ENCODE measurements around the gene ZNF791. TPM values are rescaled to one million over a fixed set of nuclear protein-coding genes. Genes with fewer than 3 reads are reported as not detected.

The ZNF791 gene
- total RNA-seq, 1 donor from 2014 or later: 60.7 TPM

DNA sequence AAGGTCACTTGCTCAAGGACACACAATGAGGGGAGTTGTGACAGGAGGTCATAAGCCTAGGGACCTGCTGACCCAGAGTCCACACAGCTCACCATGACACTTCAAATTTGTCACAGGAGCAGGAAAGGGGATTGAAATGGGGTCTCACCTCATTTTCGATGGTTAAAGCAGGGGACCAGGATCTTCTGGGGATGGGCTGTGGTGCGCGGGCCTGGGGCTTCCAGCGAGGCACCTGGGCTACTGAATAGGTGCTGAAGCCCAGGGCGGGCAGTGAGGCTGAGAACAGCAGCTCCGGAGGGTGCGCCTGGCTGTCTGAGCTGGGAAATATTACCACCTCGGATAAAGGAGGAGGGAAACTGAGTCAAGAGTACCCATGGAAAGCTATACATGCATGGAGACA, 44.8 kb downstream of the ZNF791 start:
- H3F3A ChIP-seq (ENCODE audit: low read depth): no peaks in the 10 kb centered on the region
- H3K9me3 ChIP-seq (ENCODE audit: low read depth): no peaks in the 10 kb centered on the region
- H3K4me2 ChIP-seq: no peak overlapping the region
- H2AFZ ChIP-seq (replicated peaks): no peak overlapping the region
- TF ChIP-seq, protein P1, sequence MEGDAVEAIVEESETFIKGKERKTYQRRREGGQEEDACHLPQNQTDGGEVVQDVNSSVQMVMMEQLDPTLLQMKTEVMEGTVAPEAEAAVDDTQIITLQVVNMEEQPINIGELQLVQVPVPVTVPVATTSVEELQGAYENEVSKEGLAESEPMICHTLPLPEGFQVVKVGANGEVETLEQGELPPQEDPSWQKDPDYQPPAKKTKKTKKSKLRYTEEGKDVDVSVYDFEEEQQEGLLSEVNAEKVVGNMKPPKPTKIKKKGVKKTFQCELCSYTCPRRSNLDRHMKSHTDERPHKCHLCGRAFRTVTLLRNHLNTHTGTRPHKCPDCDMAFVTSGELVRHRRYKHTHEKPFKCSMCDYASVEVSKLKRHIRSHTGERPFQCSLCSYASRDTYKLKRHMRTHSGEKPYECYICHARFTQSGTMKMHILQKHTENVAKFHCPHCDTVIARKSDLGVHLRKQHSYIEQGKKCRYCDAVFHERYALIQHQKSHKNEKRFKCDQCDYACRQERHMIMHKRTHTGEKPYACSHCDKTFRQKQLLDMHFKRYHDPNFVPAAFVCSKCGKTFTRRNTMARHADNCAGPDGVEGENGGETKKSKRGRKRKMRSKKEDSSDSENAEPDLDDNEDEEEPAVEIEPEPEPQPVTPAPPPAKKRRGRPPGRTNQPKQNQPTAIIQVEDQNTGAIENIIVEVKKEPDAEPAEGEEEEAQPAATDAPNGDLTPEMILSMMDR (IDR thresholded peaks at IDR 0.05): no peak
- TF ChIP-seq EZH2 (IDR thresholded peaks at IDR 0.05) (no peak), EZH2phosphoT487 (IDR thresholded peaks at IDR 0.05) (no peak)
- H3K36me3 Mint-ChIP-seq: peaks cover 18% of the 10 kb centered on the region
- H3K4me1 ChIP-seq: no peaks in the 10 kb centered on the region
- no peaks in the 10 kb centered on the region for H3K27me3 ChIP-seq
- H3K9ac ChIP-seq: no peak overlapping the region
- peaks cover 4% of the 10 kb centered on the region for H3K27me3 Mint-ChIP-seq (ENCODE audit: insufficient read depth, low read depth)
- no peaks in the 10 kb centered on the region for H3K9me3 Mint-ChIP-seq
- no peak overlapping the region for H3K4me3 Mint-ChIP-seq
- H3K4me3 ChIP-seq: no peak overlapping the region
- H3K4me1 Mint-ChIP-seq: no peaks in the 10 kb centered on the region
- H4K20me1 ChIP-seq (ENCODE audit: low read depth): no peaks in the 10 kb centered on the region
- H3K27ac ChIP-seq: no peak overlapping the region
- no peak overlapping the region for H3K27ac Mint-ChIP-seq
- no peaks in the 10 kb centered on the region for H3K79me2 ChIP-seq (ENCODE audit: low read depth)
- DNase-seq (ENCODE audit: low spot score): no peak
- no peaks in the 10 kb centered on the region for H3K36me3 ChIP-seq

DNA sequence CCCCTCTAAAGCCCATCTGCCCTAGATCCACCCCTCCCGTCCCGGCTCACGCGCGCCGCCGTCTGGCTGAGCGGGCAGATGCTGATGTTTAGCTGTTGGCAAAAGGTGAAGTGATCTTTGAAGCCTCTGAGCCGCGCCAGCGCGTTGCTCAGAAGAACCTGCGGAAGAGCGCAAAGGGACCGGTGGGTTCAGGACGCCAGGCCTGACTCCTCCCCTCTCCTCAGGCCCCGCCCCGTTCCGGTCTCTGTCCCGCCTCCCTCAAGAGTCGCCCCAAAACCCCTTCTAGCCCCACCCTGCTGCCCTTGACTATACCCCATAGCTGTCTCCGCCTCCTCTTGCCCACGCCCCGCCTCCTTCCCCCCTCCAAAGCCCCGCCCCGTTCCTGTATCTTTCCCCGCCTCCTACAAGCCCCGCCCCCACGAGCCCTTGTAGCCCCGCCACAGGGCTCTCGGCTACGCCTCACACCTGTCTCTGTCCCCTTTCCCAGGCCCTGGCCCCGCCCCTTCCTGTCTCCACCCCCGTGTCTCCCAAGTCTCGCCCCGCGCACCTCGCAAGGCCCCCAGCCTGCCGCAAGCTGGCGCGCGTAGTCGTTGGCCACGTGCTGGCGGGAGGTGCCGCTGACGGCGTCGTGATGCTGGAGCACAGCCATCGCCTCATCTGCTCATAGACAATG, 46.3 kb downstream of the ZNF791 start:
- Histone ChIP-seq H3K9ac (no peak overlapping the region), H3K4me2 (no peak overlapping the region), H3K4me3 (no peak overlapping the region), H3K79me2 (ENCODE audit: low read depth) (no peaks in the 10 kb centered on the region), H3K27me3 (no peaks in the 10 kb centered on the region), H2AFZ (replicated peaks) (no peak overlapping the region), H4K20me1 (ENCODE audit: low read depth) (no peaks in the 10 kb centered on the region), H3K4me1 (no peaks in the 10 kb centered on the region), H3K9me3 (ENCODE audit: low read depth) (no peaks in the 10 kb centered on the region), H3K36me3 (no peaks in the 10 kb centered on the region), H3F3A (ENCODE audit: low read depth) (no peaks in the 10 kb centered on the region), H3K27ac (no peak overlapping the region)
- Mint-ChIP-seq H3K27me3 (ENCODE audit: insufficient read depth, low read depth) (peaks cover 4% of the 10 kb centered on the region), H3K27ac (no peak overlapping the region), H3K4me1 (no peaks in the 10 kb centered on the region), H3K9me3 (no peaks in the 10 kb centered on the region), H3K4me3 (no peak overlapping the region), H3K36me3 (peaks cover 12% of the 10 kb centered on the region)
- DNase-seq (ENCODE audit: low spot score): no peak
- TF ChIP-seq EZH2 (IDR thresholded peaks at IDR 0.05) (no peak), EZH2phosphoT487 (IDR thresholded peaks at IDR 0.05) (no peak)
- TF ChIP-seq, protein P1 (IDR thresholded peaks at IDR 0.05): no peak

DNA sequence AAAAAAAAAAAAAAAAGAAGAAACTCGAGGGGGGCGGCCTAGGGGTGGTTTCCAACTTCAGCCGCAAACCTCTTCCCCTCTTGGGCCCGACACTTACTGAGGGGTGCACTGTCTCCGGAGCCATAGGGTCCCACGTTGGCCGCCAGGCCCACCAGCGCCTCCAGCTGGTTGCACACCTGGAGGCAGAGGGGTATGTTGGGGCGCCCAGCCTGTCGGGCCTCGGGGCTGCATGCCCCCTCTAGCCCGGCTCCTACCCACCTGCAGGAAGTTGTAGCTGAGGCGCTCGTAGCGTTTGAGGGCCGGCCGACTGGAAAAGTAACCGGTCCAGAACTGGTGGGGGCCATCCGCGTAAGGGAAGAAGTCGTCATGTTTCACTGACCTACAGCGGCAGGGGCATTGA, 47.2 kb downstream of the ZNF791 start:
- Histone ChIP-seq H3F3A (ENCODE audit: low read depth) (no peaks in the 10 kb centered on the region), H3K4me3 (no peak overlapping the region), H3K36me3 (no peaks in the 10 kb centered on the region), H3K4me2 (no peak overlapping the region), H3K27ac (no peak overlapping the region), H3K9me3 (ENCODE audit: low read depth) (no peaks in the 10 kb centered on the region), H3K27me3 (no peaks in the 10 kb centered on the region), H3K9ac (no peak overlapping the region), H3K4me1 (no peaks in the 10 kb centered on the region), H3K79me2 (ENCODE audit: low read depth) (no peaks in the 10 kb centered on the region), H4K20me1 (ENCODE audit: low read depth) (no peaks in the 10 kb centered on the region), H2AFZ (replicated peaks) (no peak overlapping the region)
- TF ChIP-seq, protein P1 (IDR thresholded peaks at IDR 0.05): no peak
- TF ChIP-seq EZH2 (IDR thresholded peaks at IDR 0.05) (no peak), EZH2phosphoT487 (IDR thresholded peaks at IDR 0.05) (no peak)
- Mint-ChIP-seq H3K36me3 (peaks cover 13% of the 10 kb centered on the region), H3K9me3 (no peaks in the 10 kb centered on the region), H3K27ac (no peak overlapping the region), H3K27me3 (ENCODE audit: insufficient read depth, low read depth) (peaks cover 4% of the 10 kb centered on the region), H3K4me3 (no peak overlapping the region), H3K4me1 (no peaks in the 10 kb centered on the region)
- no peak for DNase-seq (ENCODE audit: low spot score)

Data from neural progenitor cell (in vitro differentiated cells).